Neuronal stem cell (in vitro differentiated cells): ENCODE data around the gene LIG1.
A peak's percentile ranks its signal among the peaks of the same experiment; 100 is the strongest.

Experiments used
- DNase-seq: peaks from one replicate; pipeline ENCODE4 v3.0.0-alpha.2; 2013; ENCODE audit warnings: low spot score
- H2AFZ ChIP-seq: one replicate; pipeline ENCODE4 v1.6.1; 2013; ENCODE audit warnings: mild to moderate bottlenecking, low read length, inconsistent platforms
- H2AK5ac ChIP-seq: 2 replicates; pipeline ENCODE4 v1.6.1; 2013; ENCODE audit warnings: low read depth, mild to moderate bottlenecking, inconsistent platforms, low read length, moderate library complexity, mixed read lengths
- H2BK120ac ChIP-seq: 2 replicates; pipeline ENCODE4 v1.6.1; 2013; ENCODE audit warnings: low read depth, mild to moderate bottlenecking, inconsistent platforms, low read length, moderate library complexity, mixed read lengths
- H2BK12ac ChIP-seq: one replicate; pipeline ENCODE4 v1.6.1; 2013; ENCODE audit warnings: low read length, inconsistent platforms
- H2BK15ac ChIP-seq: 2 replicates; pipeline ENCODE4 v1.6.1; 2013; ENCODE audit warnings: mild to moderate bottlenecking, low read length, inconsistent platforms, mixed read lengths
- H2BK5ac ChIP-seq: one replicate; pipeline ENCODE4 v1.6.1; 2013; ENCODE audit warnings: inconsistent platforms, mild to moderate bottlenecking, low read length, moderate library complexity
- H3K14ac ChIP-seq: one replicate; pipeline ENCODE4 v1.6.1; 2013; ENCODE audit warnings: low read length, inconsistent platforms
- H3K18ac ChIP-seq: 2 replicates; pipeline ENCODE4 v1.6.1; 2013; ENCODE audit warnings: low read length, inconsistent platforms
- H3K23ac ChIP-seq: 2 replicates; pipeline ENCODE4 v1.6.1; 2013; ENCODE audit warnings: low read depth, mild to moderate bottlenecking, mixed read lengths, low read length, inconsistent platforms; ENCODE audit not compliant: poor library complexity
- H3K27ac ChIP-seq: replicated peaks from 3 replicates; pipeline ENCODE4 v1.5.1; 2013; ENCODE audit warnings: low read length, inconsistent platforms
- H3K27me3 ChIP-seq, 3 experiments: 2 replicates each; pipeline ENCODE4 v1.6.1; 2013; ENCODE audit warnings: low read length in 3 of 3, mild to moderate bottlenecking in 2 of 3, inconsistent platforms in 1 of 3, low read depth in 1 of 3, mixed read lengths in 1 of 3, moderate library complexity in 1 of 3; ENCODE audit not compliant: control insufficient read depth in 3 of 3, insufficient read depth in 3 of 3
- H3K36me3 ChIP-seq, 2 donors: replicated peaks in 1 of 2; 2 replicates each; pipeline ENCODE4 v1.6.1; 2013; ENCODE audit warnings: low read length in 2 of 2; ENCODE audit not compliant: control insufficient read depth in 2 of 2, insufficient read depth in 2 of 2
- H3K4ac ChIP-seq: 2 replicates; pipeline ENCODE4 v1.6.1; 2013; ENCODE audit warnings: inconsistent platforms, mild to moderate bottlenecking, low read length, moderate library complexity
- H3K4me1 ChIP-seq, 2 donors: 1 replicate in 1 of 2; 2 replicates in 1 of 2; pipeline ENCODE4 v1.6.1; 2013; ENCODE audit warnings: low read length in 2 of 2, low read depth in 1 of 2; ENCODE audit not compliant: control insufficient read depth in 2 of 2, insufficient read depth in 1 of 2
- H3K4me2 ChIP-seq: one replicate; pipeline ENCODE4 v1.6.1; 2013; ENCODE audit warnings: mild to moderate bottlenecking, low read length, inconsistent platforms; ENCODE audit not compliant: insufficient read depth, poor library complexity, severe bottlenecking
- H3K4me3 ChIP-seq, 2 donors: 2 replicates each; pipeline ENCODE4 v1.5.1; 2013; ENCODE audit warnings: low read length in 2 of 2, mild to moderate bottlenecking in 2 of 2, inconsistent platforms in 1 of 2, moderate library complexity in 1 of 2
- H3K79me1 ChIP-seq: one replicate; pipeline ENCODE4 v1.6.1; 2013; ENCODE audit warnings: low read depth, mild to moderate bottlenecking, inconsistent platforms, low read length, moderate library complexity
- H3K9ac ChIP-seq: one replicate; pipeline ENCODE4 v1.6.1; 2013; ENCODE audit warnings: mild to moderate bottlenecking, low read depth, low read length, inconsistent platforms; ENCODE audit not compliant: poor library complexity
- H3K9me3 ChIP-seq, 2 donors: replicated peaks in 1 of 2; 2 replicates each; pipeline versions ENCODE3 to v1.6.1; 2013; ENCODE audit warnings: low read length in 2 of 2, mild to moderate bottlenecking in 2 of 2, inconsistent platforms in 1 of 2, low read depth in 1 of 2, mixed read lengths in 1 of 2, moderate library complexity in 1 of 2; ENCODE audit not compliant: control insufficient read depth in 2 of 2, insufficient read depth in 1 of 2
- H4K8ac ChIP-seq: one replicate; pipeline ENCODE4 v1.6.1; 2013; ENCODE audit warnings: low read depth, mild to moderate bottlenecking, inconsistent platforms, low read length, moderate library complexity
- H4K91ac ChIP-seq: one replicate; pipeline ENCODE4 v1.6.1; 2013; ENCODE audit warnings: low read length, low read depth, mild to moderate bottlenecking, inconsistent platforms; ENCODE audit not compliant: poor library complexity
- WGBS, 2 donors: extraction: QIAGEN DNeasy Blood & Tissue Kit; methylation state at CpG; one replicate each; pipeline ENCODE4 v1.1.7; 2013; ENCODE audit warnings: missing lambda C conversion rate in 2 of 2, mixed read lengths in 1 of 2; ENCODE audit not compliant: insufficient read length in 2 of 2, insufficient replicate concordance in 1 of 2; ENCODE audit errors: extremely low coverage in 2 of 2; 5-methylcytosine and 5-hydroxymethylcytosine counted together

The LIG1 gene

DNA sequence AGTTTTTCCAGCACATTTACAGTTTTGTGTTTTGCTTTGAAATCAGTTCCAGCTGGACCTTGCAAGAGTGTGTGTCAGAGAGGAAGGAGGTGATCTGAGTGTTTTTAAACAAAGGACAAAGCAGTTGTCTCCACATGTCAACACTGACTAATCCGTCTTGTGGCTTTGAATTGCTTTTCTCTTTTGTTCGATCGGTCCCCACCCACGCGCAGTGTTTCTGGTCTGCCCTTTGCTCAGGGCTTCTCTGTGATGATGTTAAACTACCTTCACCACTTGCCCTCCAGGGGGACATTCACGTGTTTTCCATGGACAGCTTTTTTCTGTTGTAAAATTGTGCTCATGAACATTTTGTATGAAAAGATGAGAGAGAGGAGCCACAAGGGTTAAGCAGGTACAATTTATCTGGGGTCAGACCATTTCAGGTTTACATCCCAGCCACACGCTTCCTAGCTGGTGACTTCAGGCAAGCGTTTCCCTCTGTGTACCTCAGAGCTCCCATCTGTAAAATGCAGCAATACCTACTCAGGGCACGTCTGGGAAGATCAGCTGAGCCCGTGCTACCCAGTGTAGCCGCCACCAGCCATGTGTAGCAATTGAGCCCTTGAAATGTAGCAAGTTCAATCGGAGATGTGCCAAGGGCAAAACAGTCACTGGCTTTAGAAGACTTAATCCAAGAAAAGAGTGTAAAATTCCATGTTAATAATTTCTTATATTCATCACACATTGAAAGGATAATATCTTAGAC, 46.1 kb downstream of the LIG1 start:
- no peak overlapping the region for H4K8ac ChIP-seq
- H3K9ac ChIP-seq, result no peak overlapping the region
- no peak overlapping the region for H2BK12ac ChIP-seq
- no peak overlapping the region for H3K23ac ChIP-seq
- no peak overlapping the region for H2AK5ac ChIP-seq
- no peak overlapping the region for H3K27ac ChIP-seq
- no peak overlapping the region for H2AFZ ChIP-seq
- no CpG with 5 or more reads among the region's 12 CpGs for WGBS, 2 donors
- no peaks in the 10 kb centered on the region for H3K27me3 ChIP-seq
- H3K4ac ChIP-seq, result no peak overlapping the region
- no peaks in the 10 kb centered on the region for H3K79me1 ChIP-seq
- H3K4me3 ChIP-seq, result no peak overlapping the region
- peaks cover 39 to 97% of the 10 kb centered on the region in 2 donors for H3K36me3 ChIP-seq
- H2BK120ac ChIP-seq, result no peak overlapping the region
- H3K14ac ChIP-seq, result no peak overlapping the region
- no peak overlapping the region for H3K18ac ChIP-seq
- H2BK15ac ChIP-seq, result no peak overlapping the region
- no peak overlapping the region for H4K91ac ChIP-seq
- DNase-seq, result peak; percentile 54
- H3K4me2 ChIP-seq, result no peak overlapping the region
- H2BK5ac ChIP-seq, result no peak overlapping the region
- peaks cover 0 to 4% of the 10 kb centered on the region in 2 donors for H3K9me3 ChIP-seq
- H3K4me1 ChIP-seq, result peaks cover 3 to 7% of the 10 kb centered on the region in 2 donors

DNA sequence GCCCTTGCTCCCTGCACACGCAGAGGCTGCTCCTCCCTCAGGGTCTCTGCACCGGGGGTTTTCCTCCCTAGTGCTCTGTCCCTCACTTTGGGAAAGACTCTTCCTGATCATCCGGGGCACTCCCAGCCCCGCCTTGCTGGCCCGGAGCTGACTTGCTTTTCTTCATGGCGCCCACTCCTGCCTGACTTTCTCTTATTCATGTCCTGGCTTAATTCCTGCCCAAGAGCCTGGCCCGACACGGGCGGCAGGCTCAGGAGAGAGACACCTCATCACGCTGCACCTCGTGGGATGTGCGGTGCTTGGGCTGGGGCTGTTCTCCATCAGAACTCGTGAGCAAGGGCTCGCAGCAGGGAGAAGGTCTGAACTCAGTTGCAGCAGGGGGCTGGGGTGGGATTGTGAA, 47.7 kb downstream of the LIG1 start:
- no peak overlapping the region for H3K4me3 ChIP-seq
- H3K9me3 ChIP-seq, result peaks cover 0 to 2% of the 10 kb centered on the region in 2 donors
- H3K4me1 ChIP-seq, result peaks cover 4 to 7% of the 10 kb centered on the region in 2 donors

DNA sequence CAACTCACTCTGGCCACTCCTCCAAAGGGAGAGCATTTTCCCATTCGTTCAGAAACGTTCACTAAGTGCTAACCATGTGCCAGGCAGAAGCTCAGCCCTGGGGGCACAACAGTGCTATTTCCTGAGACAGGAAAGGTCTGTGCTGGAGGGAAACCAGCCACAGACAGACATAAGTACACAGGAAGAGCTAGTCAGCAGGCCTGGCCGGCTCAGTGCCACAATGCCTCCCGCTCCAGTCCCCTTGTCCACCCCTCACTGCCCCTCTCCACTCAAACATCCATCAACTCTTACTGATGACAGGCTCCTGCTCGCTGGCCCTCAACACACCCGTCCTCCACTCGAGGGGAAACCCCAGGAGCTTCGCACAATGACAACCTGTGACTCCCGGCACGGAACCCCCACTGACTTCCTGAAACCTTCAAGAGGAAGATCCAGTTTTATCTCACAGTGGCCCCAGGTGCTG, 48.2 kb downstream of the LIG1 start:
- H3K4me1 ChIP-seq, result peaks cover 4 to 7% of the 10 kb centered on the region in 2 donors
- no peak overlapping the region for H4K8ac ChIP-seq
- H3K36me3 ChIP-seq, result peaks cover 33 to 94% of the 10 kb centered on the region in 2 donors
- no peaks in the 10 kb centered on the region for H3K79me1 ChIP-seq
- H2AFZ ChIP-seq, result no peak overlapping the region
- H2AK5ac ChIP-seq, result no peak overlapping the region
- no peak overlapping the region for H4K91ac ChIP-seq
- H2BK12ac ChIP-seq, result no peak overlapping the region
- no peak overlapping the region for H3K4me2 ChIP-seq
- H2BK15ac ChIP-seq, result no peak overlapping the region
- H2BK5ac ChIP-seq, result peak overlapping the region; percentile 40
- no CpG with 5 or more reads among the region's 10 CpGs for WGBS, 2 donors
- H3K23ac ChIP-seq, result peak overlapping the region; percentile 17
- no peak for DNase-seq
- no peak overlapping the region for H3K27ac ChIP-seq
- peaks cover 0 to 2% of the 10 kb centered on the region in 2 donors for H3K9me3 ChIP-seq
- H3K27me3 ChIP-seq, result no peaks in the 10 kb centered on the region
- no peak overlapping the region for H3K14ac ChIP-seq
- no peak overlapping the region for H3K4ac ChIP-seq
- no peak overlapping the region for H2BK120ac ChIP-seq
- no peak overlapping the region for H3K9ac ChIP-seq
- H3K4me3 ChIP-seq, result no peak overlapping the region
- no peak overlapping the region for H3K18ac ChIP-seq

More for the DNA sequence above, 47.7 kb downstream of the LIG1 start:
- no peak overlapping the region for H3K4me2 ChIP-seq
- no peak overlapping the region for H2BK12ac ChIP-seq
- no peak overlapping the region for H2BK15ac ChIP-seq
- no CpG with 5 or more reads among the region's 14 CpGs for WGBS, 2 donors
- no peak overlapping the region for H3K4ac ChIP-seq
- H2AK5ac ChIP-seq, result no peak overlapping the region
- no peak overlapping the region for H4K91ac ChIP-seq
- H3K23ac ChIP-seq, result no peak overlapping the region
- H3K27me3 ChIP-seq, result no peaks in the 10 kb centered on the region
- H3K14ac ChIP-seq, result no peak overlapping the region
- H3K9ac ChIP-seq, result no peak overlapping the region
- H4K8ac ChIP-seq, result no peak overlapping the region
- peaks cover 38 to 97% of the 10 kb centered on the region in 2 donors for H3K36me3 ChIP-seq
- no peak overlapping the region for H3K27ac ChIP-seq
- H2BK120ac ChIP-seq, result no peak overlapping the region
- H3K18ac ChIP-seq, result no peak overlapping the region
- H3K79me1 ChIP-seq, result no peaks in the 10 kb centered on the region
- peak overlapping the region; percentile 40 for H2BK5ac ChIP-seq
- no peak for DNase-seq
- no peak overlapping the region for H2AFZ ChIP-seq

- Histone ChIP-seq H2BK12ac (no peak overlapping the region), H2BK5ac (no peak overlapping the region), H3K4me3 (no peak overlapping the region), H3K27me3 (no peaks in the 10 kb centered on the region), H3K14ac (no peak overlapping the region), H3K9me3 (peaks cover 0 to 2% of the 10 kb centered on the region in 2 donors), H3K4me1 (peaks cover 4 to 7% of the 10 kb centered on the region in 2 donors), H2BK120ac (no peak overlapping the region), H3K9ac (no peak overlapping the region), H3K4ac (no peak overlapping the region), H2BK15ac (no peak overlapping the region), H4K8ac (no peak overlapping the region), H2AFZ (no peak overlapping the region), H3K79me1 (no peaks in the 10 kb centered on the region), H3K4me2 (no peak overlapping the region), H3K36me3 (peaks cover 35 to 93% of the 10 kb centered on the region in 2 donors), H4K91ac (no peak overlapping the region), H2AK5ac (no peak overlapping the region), H3K18ac (no peak overlapping the region), H3K23ac (no peak overlapping the region), H3K27ac (no peak overlapping the region)
- WGBS, 2 donors, result no CpG with 5 or more reads among the region's 14 CpGs
- no peak for DNase-seq
Observed at GRCh38 chr19:48121066-48121465, 49.1 kb downstream of the LIG1 start.
